ENCODE results near the gene CHKA.

DNA sequence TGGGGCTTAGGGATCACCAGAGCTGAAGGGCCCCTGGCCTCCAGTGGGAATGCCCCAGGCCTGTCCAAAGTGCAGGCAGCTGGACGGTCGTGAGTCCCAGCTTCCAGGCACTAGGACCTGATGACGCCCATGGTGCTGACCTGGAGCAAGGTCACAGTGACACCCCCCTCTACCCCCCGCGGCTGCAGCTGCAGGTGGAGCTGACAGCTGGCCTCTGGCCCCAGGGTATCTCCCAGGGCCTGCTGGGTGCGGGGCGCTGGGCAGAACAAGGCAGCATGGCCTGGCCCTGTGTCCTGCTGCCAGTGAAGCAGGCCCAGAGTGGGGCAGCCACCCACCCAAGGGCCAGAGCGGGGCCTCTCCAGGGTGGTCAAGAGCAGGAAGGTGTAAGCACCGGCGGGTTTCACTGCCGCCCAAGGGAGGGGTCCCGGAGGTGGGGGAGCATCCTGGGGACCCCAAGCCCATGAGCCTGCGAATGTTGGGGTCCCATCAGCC lies 82.9 kb downstream of the CHKA start:
- TF ChIP-seq, protein P1, sequence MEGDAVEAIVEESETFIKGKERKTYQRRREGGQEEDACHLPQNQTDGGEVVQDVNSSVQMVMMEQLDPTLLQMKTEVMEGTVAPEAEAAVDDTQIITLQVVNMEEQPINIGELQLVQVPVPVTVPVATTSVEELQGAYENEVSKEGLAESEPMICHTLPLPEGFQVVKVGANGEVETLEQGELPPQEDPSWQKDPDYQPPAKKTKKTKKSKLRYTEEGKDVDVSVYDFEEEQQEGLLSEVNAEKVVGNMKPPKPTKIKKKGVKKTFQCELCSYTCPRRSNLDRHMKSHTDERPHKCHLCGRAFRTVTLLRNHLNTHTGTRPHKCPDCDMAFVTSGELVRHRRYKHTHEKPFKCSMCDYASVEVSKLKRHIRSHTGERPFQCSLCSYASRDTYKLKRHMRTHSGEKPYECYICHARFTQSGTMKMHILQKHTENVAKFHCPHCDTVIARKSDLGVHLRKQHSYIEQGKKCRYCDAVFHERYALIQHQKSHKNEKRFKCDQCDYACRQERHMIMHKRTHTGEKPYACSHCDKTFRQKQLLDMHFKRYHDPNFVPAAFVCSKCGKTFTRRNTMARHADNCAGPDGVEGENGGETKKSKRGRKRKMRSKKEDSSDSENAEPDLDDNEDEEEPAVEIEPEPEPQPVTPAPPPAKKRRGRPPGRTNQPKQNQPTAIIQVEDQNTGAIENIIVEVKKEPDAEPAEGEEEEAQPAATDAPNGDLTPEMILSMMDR (conservative IDR thresholded peaks at IDR 0.05; ENCODE audit: low read depth in 2 of 2) = no peak
- TF ChIP-seq POLR2AphosphoS5 (IDR thresholded peaks at IDR 0.05; ENCODE audit: low read depth) (no peak), ZNF331 (CRISPR knock-in tag; IDR thresholded peaks at IDR 0.05; ENCODE audit: low read depth) (no peak), EZH2 (IDR thresholded peaks at IDR 0.05; ENCODE audit: low read depth, unreplicated experiment) (no peak)
